ENCODE data around the gene DDX41.

Gene DDX41

GRCh38 chr5:177526191-177526590 is 9.4 kb upstream of the DDX41 start:
- H3K9ac ChIP-seq, result no peak overlapping the region
- H3K4me1 ChIP-seq (ENCODE audit: low read depth, poor library complexity, severe bottlenecking), result no peaks in the 10 kb centered on the region
- H3K27me3 ChIP-seq (ENCODE audit: insufficient read depth, low read depth), result no peaks in the 10 kb centered on the region
- H3K36me3 ChIP-seq (ENCODE audit: insufficient read depth), result no peaks in the 10 kb centered on the region
- no peak overlapping the region for H2AFZ ChIP-seq (ENCODE audit: low read depth)
- H4K20me1 ChIP-seq (ENCODE audit: insufficient read depth), result no peaks in the 10 kb centered on the region
- no peak overlapping the region for H3K4me3 ChIP-seq (IDR thresholded peaks at IDR 0.05; ENCODE audit: insufficient read depth, low read depth, low read length)
- TF ChIP-seq, protein P1, sequence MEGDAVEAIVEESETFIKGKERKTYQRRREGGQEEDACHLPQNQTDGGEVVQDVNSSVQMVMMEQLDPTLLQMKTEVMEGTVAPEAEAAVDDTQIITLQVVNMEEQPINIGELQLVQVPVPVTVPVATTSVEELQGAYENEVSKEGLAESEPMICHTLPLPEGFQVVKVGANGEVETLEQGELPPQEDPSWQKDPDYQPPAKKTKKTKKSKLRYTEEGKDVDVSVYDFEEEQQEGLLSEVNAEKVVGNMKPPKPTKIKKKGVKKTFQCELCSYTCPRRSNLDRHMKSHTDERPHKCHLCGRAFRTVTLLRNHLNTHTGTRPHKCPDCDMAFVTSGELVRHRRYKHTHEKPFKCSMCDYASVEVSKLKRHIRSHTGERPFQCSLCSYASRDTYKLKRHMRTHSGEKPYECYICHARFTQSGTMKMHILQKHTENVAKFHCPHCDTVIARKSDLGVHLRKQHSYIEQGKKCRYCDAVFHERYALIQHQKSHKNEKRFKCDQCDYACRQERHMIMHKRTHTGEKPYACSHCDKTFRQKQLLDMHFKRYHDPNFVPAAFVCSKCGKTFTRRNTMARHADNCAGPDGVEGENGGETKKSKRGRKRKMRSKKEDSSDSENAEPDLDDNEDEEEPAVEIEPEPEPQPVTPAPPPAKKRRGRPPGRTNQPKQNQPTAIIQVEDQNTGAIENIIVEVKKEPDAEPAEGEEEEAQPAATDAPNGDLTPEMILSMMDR (conservative IDR thresholded peaks at IDR 0.05; ENCODE audit: low read depth, low read length), result no peak
- H3K79me2 ChIP-seq (ENCODE audit: insufficient read depth, low read depth), result no peaks in the 10 kb centered on the region
- no peak overlapping the region for H3K4me2 ChIP-seq
- no peak overlapping the region for H3K27ac ChIP-seq

GRCh38 chr5:177524941-177525655 is 8.3 kb upstream of the DDX41 start:
- no peaks in the 10 kb centered on the region for H3K4me1 ChIP-seq (ENCODE audit: low read depth, poor library complexity, severe bottlenecking)
- no peak overlapping the region for H3K4me2 ChIP-seq
- H3K27ac ChIP-seq, result no peak overlapping the region
- H4K20me1 ChIP-seq (ENCODE audit: insufficient read depth), result no peaks in the 10 kb centered on the region
- TF ChIP-seq, protein P1 (conservative IDR thresholded peaks at IDR 0.05; ENCODE audit: low read depth, low read length), result no peak
- H3K4me3 ChIP-seq (IDR thresholded peaks at IDR 0.05; ENCODE audit: insufficient read depth, low read depth, low read length), result no peak overlapping the region
- H3K27me3 ChIP-seq (ENCODE audit: insufficient read depth, low read depth), result no peaks in the 10 kb centered on the region
- H2AFZ ChIP-seq (ENCODE audit: low read depth), result no peak overlapping the region
- no peaks in the 10 kb centered on the region for H3K36me3 ChIP-seq (ENCODE audit: insufficient read depth)
- H3K9ac ChIP-seq, result no peak overlapping the region
- no peaks in the 10 kb centered on the region for H3K79me2 ChIP-seq (ENCODE audit: insufficient read depth, low read depth)

DNA sequence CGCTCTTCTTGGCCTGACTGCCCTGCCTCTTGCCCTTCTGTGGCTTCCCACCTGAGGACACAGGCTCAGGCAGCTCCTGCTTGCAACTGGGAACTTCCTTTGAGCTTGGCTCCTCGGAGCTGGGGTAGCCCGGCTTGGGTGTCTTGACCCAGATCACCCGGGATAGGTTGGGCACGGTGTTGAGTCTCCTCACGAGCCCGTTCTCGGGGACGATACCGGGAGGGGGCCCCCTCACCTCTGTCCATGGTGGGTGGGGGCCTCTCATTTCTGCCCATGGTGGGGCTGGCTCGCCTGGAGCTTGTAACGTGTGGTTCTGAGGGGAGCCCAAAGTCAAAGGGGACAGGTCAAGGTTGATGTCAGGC is 7.8 kb upstream of the DDX41 start:
- Histone ChIP-seq H4K20me1 (ENCODE audit: insufficient read depth) (no peaks in the 10 kb centered on the region), H3K36me3 (ENCODE audit: insufficient read depth) (no peaks in the 10 kb centered on the region), H3K4me2 (no peak overlapping the region), H3K27me3 (ENCODE audit: insufficient read depth, low read depth) (no peaks in the 10 kb centered on the region), H3K4me3 (IDR thresholded peaks at IDR 0.05; ENCODE audit: insufficient read depth, low read depth, low read length) (no peak overlapping the region), H2AFZ (ENCODE audit: low read depth) (no peak overlapping the region), H3K4me1 (ENCODE audit: low read depth, poor library complexity, severe bottlenecking) (no peaks in the 10 kb centered on the region), H3K9ac (no peak overlapping the region), H3K27ac (no peak overlapping the region), H3K79me2 (ENCODE audit: insufficient read depth, low read depth) (no peaks in the 10 kb centered on the region)
- TF ChIP-seq, protein P1 (conservative IDR thresholded peaks at IDR 0.05; ENCODE audit: low read depth, low read length), result no peak

- no peaks in the 10 kb centered on the region for H3K36me3 ChIP-seq (ENCODE audit: insufficient read depth)
- no peaks in the 10 kb centered on the region for H3K79me2 ChIP-seq (ENCODE audit: insufficient read depth, low read depth)
Observed at GRCh38 chr5:177523711-177524538, 7.2 kb upstream of the DDX41 start.

More at GRCh38 chr5:177523711-177524538, 7.2 kb upstream of the DDX41 start:
- Histone ChIP-seq H3K4me3 (IDR thresholded peaks at IDR 0.05; ENCODE audit: insufficient read depth, low read depth, low read length) (no peak overlapping the region), H4K20me1 (ENCODE audit: insufficient read depth) (no peaks in the 10 kb centered on the region), H3K9ac (no peak overlapping the region), H3K27ac (no peak overlapping the region), H3K27me3 (ENCODE audit: insufficient read depth, low read depth) (no peaks in the 10 kb centered on the region), H3K4me2 (no peak overlapping the region), H2AFZ (ENCODE audit: low read depth) (no peak overlapping the region), H3K4me1 (ENCODE audit: low read depth, poor library complexity, severe bottlenecking) (peaks cover 2% of the 10 kb centered on the region)
- TF ChIP-seq, protein P1 (conservative IDR thresholded peaks at IDR 0.05; ENCODE audit: low read depth, low read length), result no peak
